Activated CD8-positive, alpha-beta memory T cell treated with anti-CD3 and anti-CD28 coated beads for 4 hours (primary cell): ENCODE measurements around the gene S100A10.
A peak's percentile ranks its signal among the peaks of the same experiment; 100 is the strongest.

Experiments used
- DNase-seq, 2 donors: peaks; one replicate each; pipeline ENCODE4 v3.0.0-alpha.2; 2020; ENCODE audit warnings: low read depth in 2 of 2

Gene S100A10

GRCh38 chr1:152013664-152014237 is 20.1 kb upstream of the S100A10 start:
- DNase-seq, result no peak

DNA sequence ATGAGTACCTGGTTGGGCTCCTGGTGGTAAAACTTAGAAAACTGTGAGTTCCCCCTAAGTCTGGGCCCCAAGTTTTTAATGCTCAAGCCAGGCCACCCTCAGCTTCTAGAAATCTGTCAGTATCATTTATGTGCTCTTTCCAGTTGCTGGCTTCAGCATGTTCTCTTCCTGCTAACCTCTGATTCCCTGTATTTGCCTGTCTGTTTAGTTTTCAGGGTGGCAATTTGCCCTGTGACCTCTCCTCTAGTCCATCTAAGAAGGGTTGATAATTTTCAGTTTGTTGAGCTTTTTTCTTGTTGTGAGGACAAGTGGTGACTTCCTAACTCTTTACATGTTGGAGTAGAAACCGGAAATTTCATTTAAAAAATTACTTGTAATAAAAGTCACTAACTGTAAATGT is 16.0 kb upstream of the S100A10 start:
- DNase-seq, result no peak

DNA sequence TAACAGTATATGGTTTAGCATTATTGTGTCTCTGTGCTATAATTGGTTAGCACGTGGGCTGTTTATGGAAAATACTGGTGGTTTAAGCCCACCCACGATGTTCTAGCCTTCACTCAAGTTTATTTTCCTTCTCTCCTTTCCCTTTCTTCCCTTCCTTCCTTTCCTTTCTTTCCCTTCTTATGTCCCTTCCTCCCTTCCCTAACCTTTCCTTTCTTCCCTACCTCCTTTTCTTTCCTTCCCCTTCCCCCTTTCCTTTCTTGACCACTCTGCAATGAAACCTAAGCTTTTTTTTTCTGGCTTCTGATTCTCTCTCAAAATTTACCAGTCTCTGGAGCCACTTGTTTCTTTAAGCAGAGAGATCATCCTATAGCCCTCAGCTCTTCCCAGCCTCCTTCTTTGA is 13.4 kb upstream of the S100A10 start:
- DNase-seq, result no peak

DNA sequence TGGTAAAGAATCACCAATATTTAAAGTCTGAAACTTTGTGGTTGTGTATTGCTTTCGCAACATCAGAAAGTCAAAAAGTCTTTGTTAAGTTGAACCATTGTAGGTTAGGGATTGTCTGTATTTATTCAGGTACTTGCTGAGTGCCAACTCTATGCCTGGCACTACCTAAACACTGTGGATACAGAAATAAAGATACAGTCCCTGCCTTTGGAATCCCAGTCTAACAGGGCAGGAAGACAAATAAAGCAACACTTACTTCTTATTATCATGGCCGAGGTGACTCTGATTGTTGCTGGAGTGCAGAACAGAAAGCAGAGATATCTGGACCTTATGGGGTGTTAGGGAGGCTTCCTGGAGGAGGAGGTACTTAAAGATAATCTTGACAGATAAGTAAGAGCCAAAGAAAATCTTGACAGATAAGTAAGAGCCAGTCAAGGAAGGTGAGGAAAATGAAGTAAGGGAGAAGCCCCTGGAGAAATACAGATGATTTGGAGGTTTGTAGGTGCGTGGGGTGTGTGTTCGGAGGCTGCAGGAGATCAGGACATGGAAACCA is 11.8 kb upstream of the S100A10 start:
- no peak for DNase-seq

DNA sequence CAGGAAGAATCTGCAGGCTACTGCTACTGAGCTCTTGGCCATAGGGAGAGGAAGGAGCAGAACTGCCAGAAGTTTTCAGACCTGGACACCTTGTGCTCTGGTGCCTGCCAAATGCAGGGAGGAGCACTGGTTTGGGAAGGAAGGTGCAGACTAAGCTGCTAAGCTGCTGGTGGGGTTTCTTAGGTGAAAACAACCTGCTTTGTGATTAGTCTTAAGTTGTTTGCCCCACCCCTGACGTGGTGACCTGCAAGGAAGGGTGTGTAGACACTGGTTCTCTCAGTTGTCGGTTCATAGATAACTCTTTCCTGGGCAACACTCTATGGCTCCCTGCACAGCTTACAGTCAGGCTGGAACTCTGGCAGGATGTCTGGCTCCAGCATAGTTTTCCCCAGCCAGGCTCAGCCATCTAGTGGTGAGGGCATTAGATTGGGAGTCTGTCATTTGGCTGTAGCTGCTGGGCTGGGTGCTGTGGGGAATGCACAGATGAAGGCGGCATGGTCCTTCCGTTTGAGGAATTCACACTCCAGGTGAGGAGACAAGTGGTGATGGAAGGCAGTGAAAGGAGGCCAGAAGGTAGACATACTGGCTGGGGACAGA is 10.3 kb upstream of the S100A10 start:
- no peak for DNase-seq

DNA sequence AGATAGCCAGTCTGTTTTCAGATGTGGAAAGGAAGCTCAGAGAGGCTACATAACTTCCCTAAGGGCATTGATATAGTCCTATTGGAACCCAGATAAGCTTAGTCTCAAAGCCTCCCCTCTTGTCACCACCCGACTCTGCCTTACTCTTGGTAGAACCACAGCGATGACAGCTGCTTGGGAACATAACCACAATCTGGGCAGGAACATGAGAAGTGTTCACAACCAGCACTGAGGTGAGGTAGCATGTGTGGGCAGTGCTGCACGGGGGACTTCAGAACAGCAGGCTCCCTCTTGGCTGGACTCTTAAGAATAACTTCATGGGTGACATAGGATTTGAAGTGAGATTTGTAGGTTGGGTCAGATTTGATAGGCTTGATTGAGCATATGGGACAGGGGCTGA is 9.3 kb upstream of the S100A10 start:
- no peak for DNase-seq

DNA sequence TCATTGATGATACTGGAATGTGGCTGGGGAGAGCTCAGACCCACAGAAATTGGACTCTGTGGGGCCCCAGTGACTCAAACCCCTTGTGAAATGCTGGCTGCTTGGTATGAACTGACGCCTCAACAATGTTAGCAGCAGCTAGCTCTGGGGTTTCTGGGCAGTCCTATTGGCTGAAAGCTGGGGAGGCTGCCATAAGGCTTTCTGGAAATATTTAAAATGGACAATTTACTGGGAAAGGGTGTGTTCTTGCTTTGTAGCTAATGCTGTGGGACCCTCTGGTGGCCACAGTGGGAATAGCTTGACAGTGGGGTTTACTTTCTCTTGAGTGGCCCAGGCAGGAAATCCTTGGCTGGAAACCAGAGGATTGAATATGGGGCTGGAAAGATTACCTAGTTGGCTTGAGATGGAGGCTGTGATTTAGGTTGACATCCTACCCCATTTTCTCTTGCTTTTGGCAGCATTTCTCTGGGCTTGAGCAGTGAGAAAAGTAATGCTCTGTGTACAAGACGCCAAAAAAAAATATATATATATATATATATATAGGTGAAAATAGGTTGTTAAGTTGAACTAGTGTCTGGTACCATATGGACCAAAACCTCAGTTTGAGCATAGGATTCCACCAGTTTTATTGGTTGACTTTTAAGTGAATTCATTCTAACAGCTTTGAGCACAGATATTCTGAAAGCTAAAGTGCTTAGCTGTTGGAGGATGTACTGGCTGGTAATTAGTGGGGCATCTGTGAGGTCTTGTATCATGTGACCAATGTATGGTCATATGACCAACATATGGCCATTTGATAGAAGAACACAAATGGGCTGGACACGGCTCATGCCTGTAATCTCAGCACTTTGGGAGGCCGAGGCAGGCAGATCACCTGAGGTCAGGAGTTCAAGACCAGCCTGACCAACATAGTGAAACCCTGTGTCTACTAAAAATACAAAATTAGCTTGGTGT is 8.2 kb upstream of the S100A10 start:
- DNase-seq, result peak; percentile 52 to 55

DNA sequence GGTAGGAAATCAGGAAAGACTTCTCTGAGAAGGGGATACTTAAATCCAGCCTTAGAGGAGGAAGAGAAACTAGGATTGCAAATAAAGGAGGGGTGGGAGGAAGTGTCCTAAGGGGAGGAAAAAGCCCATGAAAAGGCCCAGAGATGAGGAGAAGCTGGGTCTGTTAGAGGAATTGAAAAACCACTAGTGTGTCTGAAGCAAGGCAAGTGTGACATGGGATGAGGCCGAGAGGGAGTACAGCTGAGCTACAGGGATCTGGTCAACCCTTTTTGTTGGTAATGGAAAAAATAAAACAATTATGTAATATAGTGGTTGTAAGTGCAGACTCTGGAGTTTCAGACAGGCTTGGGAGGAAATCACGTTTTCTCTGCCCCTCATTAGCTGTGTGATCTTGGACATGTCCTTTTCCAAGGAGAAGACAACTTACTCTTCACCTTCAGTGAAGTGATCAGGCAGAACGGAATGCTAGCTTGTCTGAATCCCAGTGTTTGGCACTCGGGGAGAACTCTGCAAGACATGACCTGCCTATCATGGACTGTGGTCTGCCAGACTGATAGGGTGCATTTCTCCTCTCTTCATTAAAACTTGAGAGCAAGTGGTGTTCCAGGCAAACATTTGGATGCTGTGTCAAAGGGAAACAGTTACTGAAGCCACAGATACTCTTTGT is 7.4 kb upstream of the S100A10 start:
- DNase-seq, result no peak

GRCh38 chr1:151998611-151999362 is 5.1 kb upstream of the S100A10 start:
- DNase-seq, result no peak

- no peak for DNase-seq
These were observed 3.6 kb upstream of the S100A10 start for GRCh38 chr1:151997284-151997570.

DNA sequence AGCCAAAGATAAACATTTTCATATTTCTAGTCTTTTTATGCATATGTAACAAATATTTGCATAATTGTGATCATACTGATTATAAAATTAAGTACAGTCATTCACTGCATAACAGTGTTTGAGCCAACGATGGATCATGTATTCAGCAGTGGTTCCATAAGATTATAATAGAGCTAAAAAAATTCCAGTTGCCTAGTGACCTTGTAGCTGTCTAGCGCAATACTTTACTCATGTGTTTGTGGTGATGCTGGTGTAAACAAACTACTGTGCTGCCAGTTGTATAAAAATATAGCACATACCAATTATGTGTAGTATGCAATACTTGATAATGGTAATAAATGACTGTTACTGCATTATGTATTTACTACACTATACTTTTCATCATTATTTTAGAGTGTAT is 2.1 kb upstream of the S100A10 start:
- no peak for DNase-seq

GRCh38 chr1:151994956-151995355 is 1.3 kb upstream of the S100A10 start:
- DNase-seq, result no peak

GRCh38 chr1:151993084-151993733 is 450 bp downstream of the S100A10 start:
- no peak for DNase-seq

GRCh38 chr1:151992303-151993083 is 1.2 kb downstream of the S100A10 start:
- DNase-seq, result no peak

- DNase-seq, result no peak
These were observed 1.9 kb downstream of the S100A10 start for GRCh38 chr1:151991663-151992302.

- no peak for DNase-seq
These were observed 2.8 kb downstream of the S100A10 start for GRCh38 chr1:151990856-151991198.

GRCh38 chr1:151990058-151990855 is 3.4 kb downstream of the S100A10 start:
- DNase-seq, result no peak

DNA sequence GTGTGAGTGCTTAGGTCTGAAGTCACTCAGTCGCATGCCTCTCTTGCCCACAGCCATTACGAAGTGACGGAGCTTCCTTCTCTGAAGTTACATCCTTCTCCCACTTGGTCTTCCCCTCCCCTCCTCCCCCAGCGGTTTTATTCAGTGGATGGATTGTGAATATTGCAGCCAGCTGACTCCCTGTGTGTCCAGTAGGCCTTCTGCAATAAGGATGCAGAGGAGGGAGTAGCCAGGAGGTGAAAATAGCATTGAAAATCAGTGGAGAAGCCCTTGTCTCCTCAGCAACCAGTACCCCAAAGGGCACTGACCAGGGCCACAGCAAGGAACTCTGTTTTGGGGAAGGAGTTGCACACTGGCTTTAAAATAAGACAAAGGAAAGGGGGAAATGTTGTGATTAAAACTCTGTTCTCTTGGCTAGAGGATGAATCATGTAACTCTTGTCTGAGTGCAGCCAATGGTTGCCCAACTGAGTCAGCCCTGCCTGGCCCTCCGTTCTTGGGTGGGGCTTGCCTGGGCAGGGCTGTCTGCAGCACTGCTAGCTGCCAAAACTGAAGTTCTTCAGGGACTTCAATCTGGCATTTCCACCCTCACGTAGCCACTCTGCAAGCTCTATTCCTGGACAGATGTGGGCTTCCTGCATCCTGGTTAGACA is 4.3 kb downstream of the S100A10 start:
- DNase-seq, result no peak
